GM19193 (cell line): ENCODE data around the gene PMEPA1.

Experiments used
- POLR2A ChIP-seq: IDR thresholded peaks from 4 replicates; pipeline ENCODE4 v1.6.1; 2011; ENCODE audit not compliant: insufficient read depth, insufficient read length; ENCODE audit errors: extremely low read depth

Gene PMEPA1

DNA sequence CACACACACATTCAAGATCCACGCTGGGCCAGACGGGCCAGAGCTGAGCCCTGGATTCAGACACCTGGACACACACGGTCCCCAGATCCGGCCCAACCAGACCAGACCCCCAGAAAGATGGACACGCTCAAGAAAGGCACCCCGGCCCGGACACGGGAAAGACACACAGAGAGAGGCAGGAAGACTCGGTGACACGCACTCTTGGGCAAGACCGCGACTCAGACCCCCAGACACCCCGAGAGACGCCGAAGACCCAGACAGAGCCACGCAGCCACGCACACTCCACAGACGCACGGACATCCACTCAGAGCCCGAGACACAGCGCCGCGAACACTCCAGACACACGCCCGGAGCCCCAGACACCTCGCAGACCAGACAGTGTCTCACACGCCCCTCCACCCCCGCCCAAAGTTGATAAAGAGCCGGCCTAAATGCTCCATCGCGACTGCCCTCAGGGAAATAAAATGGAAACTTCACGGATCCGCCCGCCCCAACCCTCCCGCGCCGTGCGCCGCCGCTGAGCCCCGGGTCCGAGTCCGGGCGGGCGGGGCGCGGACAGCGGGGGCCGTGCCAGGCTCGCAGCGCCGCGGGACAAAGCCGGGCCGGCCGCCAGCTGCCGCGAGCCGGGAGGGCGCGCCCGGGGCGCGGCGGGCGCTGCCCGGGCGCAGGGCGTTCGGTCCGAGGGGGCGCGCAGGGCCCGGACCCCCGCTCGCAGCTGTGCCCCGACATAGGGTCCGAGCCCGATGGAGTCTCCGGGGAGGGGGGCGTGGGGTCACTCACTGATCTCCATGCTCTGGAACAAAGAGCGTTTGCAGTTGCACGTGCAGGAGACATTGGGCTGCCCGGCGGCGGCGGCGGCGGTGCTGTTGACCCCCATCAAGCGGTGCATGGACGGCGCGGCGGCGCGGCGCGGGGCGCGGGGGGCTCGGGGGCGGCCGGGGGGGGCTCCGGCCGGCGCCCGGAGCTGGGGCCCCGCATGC is 831 bp downstream of the PMEPA1 start:
- no peak for TF ChIP-seq POLR2A

DNA sequence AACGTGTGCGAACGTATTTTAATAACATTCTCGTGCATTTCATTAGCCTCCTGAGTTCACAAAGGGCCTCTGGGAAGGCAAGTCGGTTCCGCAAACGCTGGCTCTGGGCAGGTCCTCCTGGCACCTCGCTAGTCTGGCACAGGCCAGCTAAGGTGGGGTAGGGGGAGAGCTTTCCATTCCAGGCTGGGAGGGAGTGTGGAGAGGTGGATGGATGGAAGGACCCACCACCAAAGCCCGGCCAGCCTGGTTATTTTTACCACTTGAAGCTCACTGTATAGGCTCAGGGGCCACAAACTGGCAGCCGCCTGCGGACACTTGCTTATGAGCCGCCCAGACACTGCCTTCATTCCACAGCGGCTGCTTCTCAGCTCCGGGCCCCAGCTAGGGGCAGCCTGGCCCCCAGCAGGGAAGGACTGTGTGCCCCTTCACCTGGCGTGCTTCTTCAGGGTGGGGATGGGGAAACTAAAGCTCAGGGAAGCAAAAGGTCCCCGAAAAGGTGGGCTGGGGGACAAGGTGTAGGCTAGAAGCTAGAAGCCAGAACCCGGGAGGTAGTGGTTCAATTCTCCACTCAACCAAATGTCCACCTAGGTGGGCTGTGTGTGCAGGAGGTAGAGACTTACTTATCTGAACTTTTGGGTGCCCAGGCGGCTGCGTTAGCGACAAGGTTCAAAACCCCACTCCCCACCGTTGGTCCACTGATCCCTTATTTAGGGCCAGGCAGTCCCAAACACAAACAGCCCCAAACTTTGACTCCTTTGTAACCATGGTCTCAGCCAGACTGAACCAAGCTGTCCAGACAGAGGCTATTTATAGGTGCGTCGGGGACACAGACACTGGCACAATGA is 1.7 kb downstream of the PMEPA1 start:
- no peak for TF ChIP-seq POLR2A

DNA sequence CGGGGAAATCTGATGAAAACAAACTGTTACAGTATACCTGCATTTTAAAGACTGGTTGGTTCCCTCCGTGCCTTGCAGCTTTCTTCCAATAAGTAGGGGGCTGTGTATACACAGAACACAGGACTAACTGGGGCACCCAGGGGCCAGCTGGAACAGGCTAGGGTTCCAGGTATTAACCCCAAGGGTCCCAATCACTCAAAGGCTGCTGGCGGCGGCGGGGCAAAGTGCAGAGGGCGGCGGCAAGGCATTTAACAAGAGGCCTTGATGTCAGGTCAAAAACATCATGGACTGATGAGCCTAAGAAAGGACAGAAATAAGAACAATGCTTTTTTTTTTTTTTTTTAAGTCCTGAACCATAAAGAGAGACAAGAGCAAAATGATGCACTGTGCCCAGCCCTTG is 2.5 kb downstream of the PMEPA1 start:
- no peak for TF ChIP-seq POLR2A

DNA sequence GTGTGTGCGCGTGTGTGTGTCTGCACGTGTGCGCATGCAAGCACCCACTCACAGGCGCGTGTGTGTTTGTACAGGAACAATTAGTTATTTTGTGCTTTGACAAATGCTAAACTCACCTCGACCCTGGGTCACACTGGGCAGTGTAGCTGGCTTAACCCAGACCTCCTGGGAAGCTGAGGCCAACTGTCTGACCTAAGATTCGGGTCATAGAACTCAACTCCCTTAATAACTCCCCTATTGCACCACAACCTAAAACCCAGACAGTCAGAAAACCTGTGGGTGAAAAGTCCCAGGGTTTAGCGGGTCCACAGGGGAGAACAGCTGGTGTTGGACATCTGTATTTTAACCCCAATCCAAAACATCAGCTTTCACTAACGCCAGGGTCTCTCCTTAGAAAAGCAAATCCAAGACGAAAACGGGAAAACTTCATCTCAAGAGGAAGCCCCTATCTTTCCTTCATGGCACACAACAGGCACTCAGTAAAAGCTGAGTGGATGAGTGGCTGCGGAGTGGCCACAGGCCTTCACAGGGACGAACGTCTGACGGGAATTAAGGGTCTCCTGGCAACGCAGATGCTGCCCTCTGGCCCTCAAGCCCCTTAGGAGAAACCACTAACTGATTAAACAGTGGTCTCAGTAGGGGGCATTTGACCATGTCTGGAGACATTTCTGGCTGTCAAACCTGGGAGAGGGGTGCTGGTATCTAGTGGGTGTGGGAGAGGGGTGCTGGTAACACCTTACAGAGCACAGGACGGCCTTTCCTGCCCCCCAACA is 4.5 kb downstream of the PMEPA1 start:
- TF ChIP-seq POLR2A = no peak

DNA sequence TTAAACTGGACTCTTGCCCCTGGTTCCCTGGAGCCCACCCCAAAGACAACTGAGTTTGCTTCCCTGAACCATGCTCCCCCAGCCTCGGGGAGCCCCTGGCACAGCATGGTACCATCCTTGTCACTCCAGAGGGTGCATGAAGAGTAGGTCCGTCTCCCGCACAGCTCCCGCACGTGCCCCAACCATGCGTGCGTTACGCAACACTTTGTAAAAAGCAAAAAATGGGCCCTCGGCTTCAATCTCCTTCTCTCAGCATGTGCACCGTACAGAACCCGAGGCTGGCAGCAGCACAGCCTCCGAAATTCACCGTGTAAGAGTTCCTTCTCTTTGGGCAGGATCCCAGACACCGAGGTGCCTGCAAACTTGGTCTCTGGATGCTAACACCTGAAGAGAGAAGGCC is 5.6 kb downstream of the PMEPA1 start:
- TF ChIP-seq POLR2A = no peak

DNA sequence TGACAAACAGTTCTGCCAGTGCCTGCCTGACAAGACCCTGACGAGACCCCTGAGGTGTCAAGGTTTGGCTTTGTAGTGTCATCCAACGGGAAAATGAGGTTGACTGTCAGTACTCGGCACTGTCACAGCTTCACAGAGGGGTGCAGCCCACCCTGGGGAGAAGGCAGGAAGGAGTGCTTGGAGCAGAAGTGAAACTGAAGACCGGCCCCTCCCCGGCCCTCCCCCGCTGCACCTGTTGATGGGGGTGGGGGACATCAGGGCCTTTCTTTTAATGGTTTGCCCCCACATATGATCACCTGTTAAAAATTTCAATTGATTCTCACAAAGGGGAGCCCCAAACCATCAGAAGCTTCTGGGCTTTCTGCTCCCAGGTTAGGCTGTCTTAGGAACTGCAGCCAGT is 6.8 kb downstream of the PMEPA1 start:
- no peak for TF ChIP-seq POLR2A

DNA sequence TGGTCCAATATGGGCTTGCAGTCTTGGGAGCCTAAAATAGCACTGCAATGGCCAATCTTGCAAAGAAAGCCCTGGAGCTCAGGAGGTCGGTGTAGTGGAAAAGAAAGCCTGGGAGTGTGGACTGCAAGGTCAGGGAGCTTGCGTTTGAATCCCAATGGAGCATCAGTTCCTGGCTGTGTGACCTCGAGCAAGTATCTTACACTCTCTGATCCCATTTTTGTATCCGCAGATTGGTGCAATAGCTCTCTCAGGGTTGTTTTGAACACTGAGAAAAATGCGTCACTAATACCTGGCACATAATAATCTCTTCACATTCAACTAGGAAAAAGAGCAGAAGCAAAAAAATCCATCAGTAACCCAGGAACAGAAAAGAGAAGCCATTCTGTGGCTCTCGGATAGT is 7.3 kb downstream of the PMEPA1 start:
- TF ChIP-seq POLR2A = no peak

DNA sequence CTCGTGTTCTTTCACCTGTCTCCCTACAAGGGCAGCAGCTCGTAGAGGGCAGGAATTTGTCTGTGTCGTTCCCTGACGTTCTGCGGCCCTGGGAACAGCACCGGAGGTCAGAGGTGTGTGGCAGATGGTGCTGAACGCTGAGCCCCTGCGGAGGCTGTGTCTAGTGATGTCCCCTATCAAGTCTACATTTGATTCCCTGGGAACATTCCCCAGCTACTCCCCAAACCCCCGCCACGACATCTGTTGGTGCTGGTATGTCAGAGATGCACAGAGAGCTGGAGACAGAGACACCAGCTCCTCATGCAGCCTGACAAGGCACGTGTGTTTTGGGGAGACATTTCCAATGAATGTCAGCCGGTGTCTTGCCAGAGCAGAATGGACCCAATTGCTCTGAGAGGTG is 7.7 kb downstream of the PMEPA1 start:
- no peak for TF ChIP-seq POLR2A

DNA sequence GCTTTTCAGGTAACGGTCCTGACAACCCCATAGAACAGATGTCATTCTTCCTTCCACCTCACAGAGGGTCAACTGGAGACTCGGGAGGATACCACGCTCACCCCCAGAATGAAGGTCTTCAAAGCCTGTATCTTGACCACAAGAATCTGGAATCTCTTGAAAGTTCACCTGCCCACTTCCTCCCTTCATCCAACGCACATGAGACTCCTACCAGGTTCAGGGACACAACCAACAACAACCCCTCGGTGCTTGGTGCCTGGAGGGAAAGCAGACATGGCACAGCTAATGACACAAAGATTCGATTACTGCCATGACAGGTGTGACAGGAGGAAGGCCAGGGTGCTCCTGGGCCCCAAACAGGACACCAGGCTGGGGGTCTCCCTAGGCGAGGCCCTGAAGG is 8.2 kb downstream of the PMEPA1 start:
- TF ChIP-seq POLR2A = no peak

DNA sequence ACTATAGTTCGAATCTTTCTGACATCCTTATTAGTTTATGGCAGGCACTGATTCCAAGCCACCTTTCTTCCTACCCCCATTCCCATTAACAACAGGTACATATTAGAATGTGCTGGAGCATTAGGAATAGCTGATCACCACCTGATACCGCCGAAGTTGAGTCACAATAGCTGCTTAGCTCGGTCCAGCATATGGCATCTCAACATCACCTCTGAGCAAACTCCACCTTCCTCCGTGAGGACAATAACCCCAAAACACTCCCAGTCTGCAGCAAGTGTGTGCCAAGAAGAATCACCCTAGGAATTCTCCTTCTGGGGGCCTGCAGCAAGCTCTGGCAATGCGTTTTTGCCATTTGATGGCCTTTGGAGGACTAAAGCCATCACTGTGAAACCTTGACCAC is 8.7 kb downstream of the PMEPA1 start:
- TF ChIP-seq POLR2A = no peak

DNA sequence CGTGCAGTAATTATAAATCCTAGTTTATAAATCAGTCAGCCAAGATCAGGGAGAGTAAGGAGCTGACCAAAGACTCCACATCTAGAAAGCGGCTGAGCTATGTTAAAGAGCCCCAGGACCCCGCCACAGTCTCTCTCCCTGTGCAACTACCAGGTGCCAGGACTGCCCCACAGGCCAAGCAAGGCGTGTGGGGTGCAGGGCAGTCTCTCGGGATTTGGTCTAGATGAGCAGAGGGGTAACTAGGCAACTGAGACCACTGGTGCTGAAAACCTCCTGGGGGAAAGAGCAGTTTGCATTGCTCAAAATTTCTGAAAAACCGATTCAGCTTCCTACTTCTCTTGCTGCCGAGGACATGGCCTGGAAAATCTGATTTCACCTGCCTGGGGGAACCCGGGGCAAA is 10.4 kb downstream of the PMEPA1 start:
- TF ChIP-seq POLR2A = no peak

DNA sequence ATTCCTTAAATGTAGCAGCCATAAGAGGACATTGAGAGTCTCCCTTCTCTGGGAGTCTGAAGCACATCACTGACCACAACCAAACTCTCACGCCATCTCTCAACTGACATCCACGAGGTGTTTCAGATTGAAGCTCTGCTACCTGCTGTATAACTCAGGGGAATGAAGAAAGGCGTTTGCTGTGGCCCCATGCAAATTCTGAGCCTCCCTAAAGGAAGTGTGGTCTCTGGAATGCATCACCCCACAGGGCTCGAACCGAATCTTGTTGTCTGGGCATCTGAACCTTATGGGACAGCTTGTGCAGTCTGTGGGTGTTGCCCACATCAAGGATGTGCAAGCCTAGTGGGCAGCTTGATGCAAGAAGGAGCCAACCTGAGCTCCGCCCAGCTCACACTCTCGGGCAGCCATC is 10.9 kb downstream of the PMEPA1 start:
- no peak for TF ChIP-seq POLR2A

DNA sequence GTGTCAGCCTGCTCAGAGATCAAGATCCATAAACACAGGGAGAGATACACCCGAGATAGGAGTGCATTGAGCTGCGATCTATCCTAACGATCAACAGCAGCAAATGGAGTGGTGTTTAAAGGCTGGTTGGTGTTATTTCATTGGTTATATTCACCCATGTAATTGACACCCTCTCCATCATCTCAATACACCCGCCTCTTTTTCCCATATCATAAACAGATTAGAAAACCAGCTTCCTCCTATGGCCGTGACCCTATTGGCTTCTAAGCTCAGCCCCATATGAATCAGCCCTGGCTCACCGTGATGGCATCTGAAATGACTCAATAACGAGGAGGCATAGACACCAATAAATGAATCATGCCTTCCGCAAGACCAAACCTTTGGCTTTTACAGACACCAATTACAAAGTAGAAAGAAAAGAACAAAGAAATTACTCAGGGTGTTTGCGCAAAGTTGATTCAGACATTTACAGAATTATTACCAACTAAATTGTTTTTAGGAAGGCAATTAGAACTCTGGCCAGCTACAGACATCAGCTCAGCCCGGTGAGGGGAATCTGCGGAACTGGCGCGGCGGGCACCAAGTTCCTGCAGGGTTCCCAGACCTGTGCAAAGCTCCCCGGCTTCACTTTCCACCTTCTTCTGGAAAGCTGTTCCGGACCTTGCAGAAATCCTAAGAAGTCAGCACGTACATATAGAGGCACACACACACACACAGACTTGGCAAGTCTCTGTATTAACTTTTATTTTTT is 11.5 kb downstream of the PMEPA1 start:
- no peak for TF ChIP-seq POLR2A

DNA sequence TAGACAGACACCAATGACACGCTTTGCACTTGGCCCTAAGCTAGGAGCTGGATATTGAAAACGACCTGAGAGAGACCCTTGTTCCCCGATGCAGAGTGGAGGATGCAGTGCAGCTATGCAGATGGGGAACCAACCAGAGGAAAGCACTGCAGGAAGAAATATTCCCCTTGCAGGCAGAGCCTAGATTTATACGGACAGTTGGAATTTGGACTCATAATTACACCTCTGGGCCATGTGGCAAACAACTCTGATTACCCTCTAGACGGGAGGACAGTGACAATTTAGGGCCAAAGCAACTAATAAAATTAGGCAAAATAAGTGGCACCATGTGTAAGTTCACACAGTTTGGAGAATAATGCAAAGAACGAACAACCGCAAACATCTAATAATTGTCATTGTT is 12.3 kb downstream of the PMEPA1 start:
- no peak for TF ChIP-seq POLR2A
